Measurements from ENCODE around the gene SLMAP.

The SLMAP gene

DNA sequence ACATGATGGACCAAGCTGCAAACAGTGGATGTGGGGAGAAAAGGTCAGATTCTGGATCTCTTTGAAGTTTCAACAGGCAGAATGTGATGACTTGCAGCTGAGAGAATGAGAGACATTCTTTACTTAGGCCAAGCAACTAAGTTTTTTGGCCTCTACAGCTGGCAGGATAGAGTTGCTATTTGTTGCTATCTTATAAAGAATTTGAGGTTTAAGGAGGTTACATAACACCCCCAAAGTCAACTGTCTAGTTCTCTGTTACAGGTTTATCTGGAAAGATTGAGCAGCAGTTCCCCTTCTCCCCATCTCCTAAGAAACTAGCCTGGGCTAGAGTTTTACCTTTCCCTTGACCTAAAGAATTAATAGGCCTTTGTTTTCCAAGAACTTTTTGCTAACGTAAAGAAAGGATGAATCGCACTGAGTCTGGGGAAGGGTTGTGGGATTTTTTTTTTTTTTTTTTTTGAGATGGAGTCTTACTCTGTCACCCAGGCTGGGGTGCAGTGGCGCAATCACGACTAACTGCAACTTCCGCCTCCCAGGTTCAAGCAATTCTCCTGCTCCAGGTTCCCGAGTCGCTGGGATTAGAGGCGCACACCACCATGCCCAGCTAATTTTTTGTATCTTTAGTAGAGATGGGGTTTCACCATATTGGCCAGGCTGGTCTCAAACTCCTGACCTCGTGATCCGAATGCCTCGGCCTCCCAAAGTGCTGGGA is 26.6 kb upstream of the SLMAP start:
- DNase-seq = no peak
- TF ChIP-seq, protein P1, sequence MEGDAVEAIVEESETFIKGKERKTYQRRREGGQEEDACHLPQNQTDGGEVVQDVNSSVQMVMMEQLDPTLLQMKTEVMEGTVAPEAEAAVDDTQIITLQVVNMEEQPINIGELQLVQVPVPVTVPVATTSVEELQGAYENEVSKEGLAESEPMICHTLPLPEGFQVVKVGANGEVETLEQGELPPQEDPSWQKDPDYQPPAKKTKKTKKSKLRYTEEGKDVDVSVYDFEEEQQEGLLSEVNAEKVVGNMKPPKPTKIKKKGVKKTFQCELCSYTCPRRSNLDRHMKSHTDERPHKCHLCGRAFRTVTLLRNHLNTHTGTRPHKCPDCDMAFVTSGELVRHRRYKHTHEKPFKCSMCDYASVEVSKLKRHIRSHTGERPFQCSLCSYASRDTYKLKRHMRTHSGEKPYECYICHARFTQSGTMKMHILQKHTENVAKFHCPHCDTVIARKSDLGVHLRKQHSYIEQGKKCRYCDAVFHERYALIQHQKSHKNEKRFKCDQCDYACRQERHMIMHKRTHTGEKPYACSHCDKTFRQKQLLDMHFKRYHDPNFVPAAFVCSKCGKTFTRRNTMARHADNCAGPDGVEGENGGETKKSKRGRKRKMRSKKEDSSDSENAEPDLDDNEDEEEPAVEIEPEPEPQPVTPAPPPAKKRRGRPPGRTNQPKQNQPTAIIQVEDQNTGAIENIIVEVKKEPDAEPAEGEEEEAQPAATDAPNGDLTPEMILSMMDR (IDR thresholded peaks at IDR 0.05; ENCODE audit: borderline replicate concordance, extremely low read depth, low read length, poor library complexity, severe bottlenecking) = no peak
- no peak for TF ChIP-seq EZH2 (IDR thresholded peaks at IDR 0.05; ENCODE audit: borderline replicate concordance, low read depth, low read length, severe bottlenecking)
- no peak overlapping the region for H2AFZ ChIP-seq (ENCODE audit: low read depth, low read length)

DNA sequence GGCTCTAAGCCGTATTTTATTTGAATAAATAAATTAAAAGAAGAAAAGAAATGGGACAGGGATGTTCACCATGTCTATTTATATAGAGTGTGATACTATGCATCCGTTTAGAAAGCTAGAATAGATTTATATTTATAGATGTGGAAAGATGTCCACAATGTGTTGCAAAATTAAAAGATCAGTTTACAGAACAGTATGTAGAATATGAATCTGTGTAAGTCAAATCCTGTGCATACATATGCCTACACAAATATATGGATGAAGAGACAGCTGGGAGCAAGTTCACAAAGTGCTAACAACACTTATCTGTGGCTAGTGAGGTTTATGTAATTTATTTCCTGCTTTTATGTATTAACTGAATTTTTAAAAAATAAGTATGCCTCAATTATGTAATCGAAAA is 25.4 kb upstream of the SLMAP start:
- Histone ChIP-seq H3K9me3 (ENCODE audit: insufficient read depth, low read length, severe bottlenecking) (no peaks in the 10 kb centered on the region), H3K27ac (ENCODE audit: low read length) (no peak overlapping the region), H3K36me3 (ENCODE audit: insufficient read depth, low read length) (no peaks in the 10 kb centered on the region), H3K9ac (ENCODE audit: low read depth, low read length) (no peak overlapping the region), H4K20me1 (ENCODE audit: insufficient read depth, low read length) (no peaks in the 10 kb centered on the region), H2AFZ (ENCODE audit: low read depth, low read length) (no peak overlapping the region), H3K4me1 (ENCODE audit: insufficient read depth, low read length) (no peaks in the 10 kb centered on the region), H3K4me3 (ENCODE audit: low read depth in 1 of 2, low read length in 2 of 2) (no peak overlapping the region), H3K79me2 (ENCODE audit: insufficient read depth, low read length) (no peaks in the 10 kb centered on the region), H3K27me3 (ENCODE audit: insufficient read depth, low read length, poor library complexity) (no peaks in the 10 kb centered on the region), H3K4me2 (ENCODE audit: insufficient read depth, low read length) (no peak overlapping the region)
- DNase-seq (no peak), ATAC-seq (ENCODE audit: insufficient read depth, low read depth) (no peak)
- TF ChIP-seq EZH2 (IDR thresholded peaks at IDR 0.05; ENCODE audit: borderline replicate concordance, low read depth, low read length, severe bottlenecking) = no peak
- TF ChIP-seq, protein P1 (IDR thresholded peaks at IDR 0.05; ENCODE audit: borderline replicate concordance, extremely low read depth, low read length, poor library complexity, severe bottlenecking) = no peak

More for the DNA sequence above, 26.6 kb upstream of the SLMAP start:
- no peak overlapping the region for H3K4me3 ChIP-seq (ENCODE audit: low read depth in 1 of 2, low read length in 2 of 2)
- ATAC-seq (ENCODE audit: insufficient read depth, low read depth) = no peak
- H4K20me1 ChIP-seq (ENCODE audit: insufficient read depth, low read length) = no peaks in the 10 kb centered on the region
- no peaks in the 10 kb centered on the region for H3K79me2 ChIP-seq (ENCODE audit: insufficient read depth, low read length)
- H3K27me3 ChIP-seq (ENCODE audit: insufficient read depth, low read length, poor library complexity) = no peaks in the 10 kb centered on the region
- no peaks in the 10 kb centered on the region for H3K9me3 ChIP-seq (ENCODE audit: insufficient read depth, low read length, severe bottlenecking)
- H3K4me1 ChIP-seq (ENCODE audit: insufficient read depth, low read length) = no peaks in the 10 kb centered on the region
- no peak overlapping the region for H3K9ac ChIP-seq (ENCODE audit: low read depth, low read length)
- H3K36me3 ChIP-seq (ENCODE audit: insufficient read depth, low read length) = no peaks in the 10 kb centered on the region
- no peak overlapping the region for H3K4me2 ChIP-seq (ENCODE audit: insufficient read depth, low read length)
- no peak overlapping the region for H3K27ac ChIP-seq (ENCODE audit: low read length)

DNA sequence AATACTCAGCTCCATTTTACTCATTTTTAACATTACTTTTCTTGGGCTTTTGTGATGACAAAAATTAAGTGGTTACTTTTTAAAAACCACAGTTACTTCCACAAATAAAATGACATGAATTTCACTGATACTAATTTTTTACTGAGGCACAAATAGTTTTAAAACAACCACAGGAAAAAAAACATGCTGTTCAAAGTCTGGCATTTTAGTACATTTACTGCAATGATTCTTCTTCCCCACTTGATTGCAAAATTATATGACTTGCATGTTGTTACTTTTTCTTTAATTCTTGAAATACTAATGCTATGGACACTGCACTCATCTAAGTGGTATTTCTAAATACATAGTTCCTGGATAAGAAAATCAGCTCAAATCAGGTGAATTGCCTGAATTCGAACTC is 24.8 kb upstream of the SLMAP start:
- Histone ChIP-seq H3K27ac (ENCODE audit: low read length) (no peak overlapping the region), H3K4me3 (ENCODE audit: low read depth in 1 of 2, low read length in 2 of 2) (no peak overlapping the region), H3K9me3 (ENCODE audit: insufficient read depth, low read length, severe bottlenecking) (no peaks in the 10 kb centered on the region), H3K4me2 (ENCODE audit: insufficient read depth, low read length) (no peak overlapping the region), H3K27me3 (ENCODE audit: insufficient read depth, low read length, poor library complexity) (no peaks in the 10 kb centered on the region), H3K36me3 (ENCODE audit: insufficient read depth, low read length) (no peaks in the 10 kb centered on the region), H3K9ac (ENCODE audit: low read depth, low read length) (no peak overlapping the region), H3K4me1 (ENCODE audit: insufficient read depth, low read length) (no peaks in the 10 kb centered on the region), H2AFZ (ENCODE audit: low read depth, low read length) (no peak overlapping the region), H4K20me1 (ENCODE audit: insufficient read depth, low read length) (no peaks in the 10 kb centered on the region), H3K79me2 (ENCODE audit: insufficient read depth, low read length) (no peaks in the 10 kb centered on the region)
- no peak for ATAC-seq (ENCODE audit: insufficient read depth, low read depth)
- TF ChIP-seq EZH2 (IDR thresholded peaks at IDR 0.05; ENCODE audit: borderline replicate concordance, low read depth, low read length, severe bottlenecking) = no peak
- TF ChIP-seq, protein P1 (IDR thresholded peaks at IDR 0.05; ENCODE audit: borderline replicate concordance, extremely low read depth, low read length, poor library complexity, severe bottlenecking) = no peak
- no peak for DNase-seq
